Ramos (cell line): ENCODE results near the gene SYT1.

Source experiments
- in situ Hi-C: fragments of 300-500 bp; cut with MboI; formaldehyde crosslinking; loops from one replicate; pipeline ENCODE4 v1.14.3; 2022; ENCODE audit warnings: low sequenced_read_pairs; ENCODE audit not compliant: unreplicated experiment

The SYT1 gene

GRCh38 chr12:79121486-79121885 is 256.9 kb downstream of the SYT1 start:
- in situ Hi-C loops = no loop called here

GRCh38 chr12:79124385-79124784 is 259.8 kb downstream of the SYT1 start:
- in situ Hi-C loops = no loop called here

GRCh38 chr12:79125358-79125757 is 260.8 kb downstream of the SYT1 start:
- in situ Hi-C loops = no loop called here

- in situ Hi-C loops = no loop called here
Measured at GRCh38 chr12:79127271-79127751, 262.7 kb downstream of the SYT1 start.

- in situ Hi-C loops = no loop called here
Measured at GRCh38 chr12:79128956-79129355, 264.4 kb downstream of the SYT1 start.

- in situ Hi-C loops = no loop called here
Measured at GRCh38 chr12:79138872-79139271, 274.3 kb downstream of the SYT1 start.

- in situ Hi-C loops = no loop called here
Measured at GRCh38 chr12:79140711-79141110, 276.1 kb downstream of the SYT1 start.

- in situ Hi-C loops = no loop called here
Measured at GRCh38 chr12:79141776-79142175, 277.2 kb downstream of the SYT1 start.

- in situ Hi-C loops = no loop called here
Measured at GRCh38 chr12:79143803-79144202, 279.2 kb downstream of the SYT1 start.

GRCh38 chr12:79151956-79152355 is 287.4 kb downstream of the SYT1 start:
- in situ Hi-C loops = no loop called here

GRCh38 chr12:79155683-79156082 is 291.1 kb downstream of the SYT1 start:
- in situ Hi-C loops = no loop called here

- in situ Hi-C loops = no loop called here
Measured at GRCh38 chr12:79156846-79157463, 292.4 kb downstream of the SYT1 start.

- in situ Hi-C loops = no loop called here
Measured at GRCh38 chr12:79161249-79161934, 296.8 kb downstream of the SYT1 start.

- in situ Hi-C loops = no loop called here
Measured at GRCh38 chr12:79162147-79162772, 297.7 kb downstream of the SYT1 start.

- in situ Hi-C loops = no loop called here
Measured at GRCh38 chr12:79162948-79163347, 298.4 kb downstream of the SYT1 start.

- in situ Hi-C loops = no loop called here
Measured at GRCh38 chr12:79164890-79165289, 300.3 kb downstream of the SYT1 start.

GRCh38 chr12:79168687-79169086 is 304.1 kb downstream of the SYT1 start:
- in situ Hi-C loops = no loop called here

GRCh38 chr12:79174626-79175025 is 310.1 kb downstream of the SYT1 start:
- in situ Hi-C loops = no loop called here

GRCh38 chr12:79183003-79183402 is 318.4 kb downstream of the SYT1 start:
- in situ Hi-C loops = no loop called here

GRCh38 chr12:79183926-79184325 is 319.4 kb downstream of the SYT1 start:
- in situ Hi-C loops = no loop called here

GRCh38 chr12:79186506-79186905 is 321.9 kb downstream of the SYT1 start:
- in situ Hi-C loops = no loop called here
